ENCODE data around the gene MLX.
A peak's percentile ranks its signal among the peaks of the same experiment; 100 is the strongest.
"Not testable (repeated sequence)": the region's sequence is repeated elsewhere in the genome, so short reads cannot be mapped to it uniquely, and the experiment has no call there.

MLX gene

DNA sequence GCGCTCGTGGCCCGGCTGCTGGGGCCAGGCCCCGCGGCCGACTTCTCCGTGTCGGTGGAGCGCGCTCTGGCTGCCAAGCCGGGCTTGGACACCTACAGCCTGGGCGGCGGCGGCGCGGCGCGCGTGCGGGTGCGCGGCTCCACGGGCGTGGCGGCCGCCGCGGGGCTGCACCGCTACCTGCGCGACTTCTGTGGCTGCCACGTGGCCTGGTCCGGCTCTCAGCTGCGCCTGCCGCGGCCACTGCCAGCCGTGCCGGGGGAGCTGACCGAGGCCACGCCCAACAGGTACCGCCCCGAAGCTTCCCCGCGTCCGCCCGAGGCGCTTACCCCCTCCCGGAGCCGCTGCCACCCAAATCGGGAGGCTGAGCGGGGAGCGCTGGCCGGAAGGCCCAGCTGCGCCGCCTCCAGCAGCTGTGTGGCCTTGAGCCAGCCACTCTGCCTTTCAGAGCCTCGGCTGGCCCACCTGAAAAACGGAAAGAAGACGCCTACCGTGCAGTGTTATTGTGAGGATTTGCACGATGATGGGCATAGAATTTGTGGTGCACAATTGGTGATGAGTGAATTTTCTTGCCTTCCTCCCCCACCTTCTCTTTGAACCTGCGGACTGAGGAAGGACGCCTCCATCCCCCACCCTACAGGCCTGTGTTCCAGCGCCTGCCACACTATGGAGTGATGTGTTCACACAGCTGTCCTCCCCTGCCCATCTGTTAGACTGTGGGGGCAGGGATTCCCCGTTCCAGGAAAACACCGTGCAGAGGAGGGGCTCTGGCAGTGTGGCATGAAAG, 30.3 kb upstream of the MLX start:
- peak; percentile 76 for DNase-seq

DNA sequence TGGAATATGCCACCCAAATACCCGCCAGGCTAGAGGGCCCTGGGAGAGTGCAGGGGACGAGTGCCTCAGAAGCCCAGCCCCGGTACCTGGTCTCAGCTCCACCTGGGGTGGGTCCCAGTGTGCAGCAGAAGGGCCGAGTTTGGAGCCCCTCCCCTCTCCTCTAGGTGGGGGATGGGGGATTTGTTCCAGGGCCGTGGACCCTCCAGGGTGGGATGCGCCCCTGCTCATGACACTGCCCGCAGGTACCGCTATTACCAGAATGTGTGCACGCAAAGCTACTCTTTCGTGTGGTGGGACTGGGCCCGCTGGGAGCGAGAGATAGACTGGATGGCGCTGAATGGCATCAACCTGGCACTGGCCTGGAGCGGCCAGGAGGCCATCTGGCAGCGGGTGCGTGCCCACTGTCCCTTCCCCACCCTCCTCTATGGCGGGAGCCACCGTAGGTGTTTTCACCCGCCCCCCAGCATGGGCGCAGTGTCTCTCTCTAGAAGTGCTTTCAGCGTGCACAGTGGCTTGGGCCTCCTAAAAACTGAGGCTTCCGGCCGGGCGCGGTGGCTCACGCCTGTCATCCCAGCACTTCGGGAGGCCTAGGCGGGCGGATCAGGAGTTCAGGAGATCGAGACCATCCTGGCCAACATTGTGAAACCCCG, 29.6 kb upstream of the MLX start:
- DNase-seq: no peak

DNA sequence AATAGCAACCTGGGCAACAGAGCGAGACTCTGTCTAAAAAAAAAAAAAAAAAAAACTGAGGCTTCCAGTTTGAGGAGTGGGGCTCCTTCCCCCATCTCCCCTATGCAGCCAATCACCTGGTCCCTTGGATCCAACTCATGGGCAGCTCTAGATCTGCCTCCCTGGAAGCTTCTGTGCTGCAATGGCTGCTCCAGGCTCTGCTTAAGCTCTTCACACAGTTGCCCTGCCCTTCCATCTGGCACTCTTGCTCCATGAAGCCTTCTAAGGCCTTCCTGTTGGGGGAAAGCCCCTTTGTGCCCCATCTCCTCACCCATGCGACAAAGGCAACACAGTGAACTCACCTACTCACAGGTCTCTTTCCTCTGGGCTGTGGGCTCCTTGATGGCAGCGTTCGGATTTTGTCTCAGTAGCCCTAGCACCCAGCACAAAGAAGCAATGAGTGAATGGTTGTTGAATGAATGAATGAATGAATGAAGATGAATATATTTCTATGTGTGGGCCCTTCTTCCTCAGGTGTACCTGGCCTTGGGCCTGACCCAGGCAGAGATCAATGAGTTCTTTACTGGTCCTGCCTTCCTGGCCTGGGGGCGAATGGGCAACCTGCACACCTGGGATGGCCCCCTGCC, 29.0 kb upstream of the MLX start:
- no peak for DNase-seq

DNA sequence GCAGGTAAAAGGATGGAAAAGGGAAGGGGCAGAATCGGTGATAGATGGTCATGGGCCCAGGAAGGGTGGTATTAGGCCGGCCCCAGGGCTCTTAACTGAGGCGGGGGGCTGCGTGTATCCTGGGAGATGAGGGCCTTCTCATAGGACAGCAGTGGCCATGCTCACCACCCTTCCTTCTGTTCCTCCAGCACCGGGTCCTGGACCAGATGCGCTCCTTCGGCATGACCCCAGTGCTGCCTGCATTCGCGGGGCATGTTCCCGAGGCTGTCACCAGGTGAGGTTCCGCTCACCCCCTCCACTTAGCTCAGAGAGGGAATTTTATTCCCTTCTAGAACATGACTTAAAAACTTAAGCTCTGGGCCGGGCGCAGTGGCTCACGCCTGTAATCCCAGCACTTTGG, 28.4 kb upstream of the MLX start:
- no peak for DNase-seq

DNA sequence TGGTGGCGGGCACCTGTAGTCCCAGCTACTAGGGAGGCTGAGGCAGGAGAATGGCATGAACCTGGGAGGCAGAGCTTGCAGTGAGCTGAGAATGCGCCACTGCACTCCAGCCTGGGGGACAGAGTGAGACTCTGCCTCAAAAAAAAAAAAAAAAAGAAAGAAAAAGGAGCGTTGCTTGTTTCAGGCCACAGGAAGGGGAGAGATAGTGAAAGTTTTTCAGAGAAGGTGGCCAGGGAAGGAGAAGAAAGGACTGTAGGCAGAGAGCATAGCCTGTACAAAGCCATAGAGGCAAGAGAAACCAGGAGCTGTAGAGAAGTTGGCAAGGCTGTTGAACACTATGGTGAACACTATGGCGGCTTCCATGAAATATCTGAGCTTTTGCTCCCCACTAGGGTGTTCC, 26.3 kb upstream of the MLX start:
- DNase-seq: not testable (repeated sequence)

DNA sequence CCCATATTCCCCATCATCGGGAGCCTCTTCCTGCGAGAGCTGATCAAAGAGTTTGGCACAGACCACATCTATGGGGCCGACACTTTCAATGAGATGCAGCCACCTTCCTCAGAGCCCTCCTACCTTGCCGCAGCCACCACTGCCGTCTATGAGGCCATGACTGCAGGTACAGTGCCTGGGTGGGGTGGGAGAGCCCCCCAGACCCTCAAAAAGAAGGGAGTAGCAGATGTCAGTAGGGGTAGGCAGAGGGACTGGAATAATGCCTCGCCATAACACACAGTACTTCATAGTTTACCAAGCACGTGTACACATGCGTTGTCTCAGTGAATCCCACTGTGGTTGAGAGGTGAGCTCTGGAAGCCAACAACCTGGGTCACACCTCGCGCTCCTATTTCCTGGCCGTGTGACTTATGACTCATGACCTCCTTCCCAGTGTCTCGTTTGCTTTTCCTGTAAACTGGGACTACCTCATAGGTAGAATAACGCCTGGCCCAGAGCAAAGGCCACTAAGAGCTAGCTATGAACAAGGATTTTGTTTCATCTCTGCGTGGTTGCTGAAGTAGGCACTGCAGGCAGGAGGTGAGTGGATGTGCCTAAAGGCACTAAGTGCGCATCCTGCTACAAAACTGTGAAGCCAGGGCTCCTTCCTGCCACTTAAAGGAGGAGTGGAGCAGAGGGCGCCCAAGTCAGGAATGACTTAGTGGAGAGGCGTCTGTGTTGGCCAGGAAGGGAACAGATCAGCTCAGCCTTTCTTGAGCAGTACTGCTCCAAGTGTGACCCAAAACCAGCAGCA, 25.7 kb upstream of the MLX start:
- DNase-seq: no peak

DNA sequence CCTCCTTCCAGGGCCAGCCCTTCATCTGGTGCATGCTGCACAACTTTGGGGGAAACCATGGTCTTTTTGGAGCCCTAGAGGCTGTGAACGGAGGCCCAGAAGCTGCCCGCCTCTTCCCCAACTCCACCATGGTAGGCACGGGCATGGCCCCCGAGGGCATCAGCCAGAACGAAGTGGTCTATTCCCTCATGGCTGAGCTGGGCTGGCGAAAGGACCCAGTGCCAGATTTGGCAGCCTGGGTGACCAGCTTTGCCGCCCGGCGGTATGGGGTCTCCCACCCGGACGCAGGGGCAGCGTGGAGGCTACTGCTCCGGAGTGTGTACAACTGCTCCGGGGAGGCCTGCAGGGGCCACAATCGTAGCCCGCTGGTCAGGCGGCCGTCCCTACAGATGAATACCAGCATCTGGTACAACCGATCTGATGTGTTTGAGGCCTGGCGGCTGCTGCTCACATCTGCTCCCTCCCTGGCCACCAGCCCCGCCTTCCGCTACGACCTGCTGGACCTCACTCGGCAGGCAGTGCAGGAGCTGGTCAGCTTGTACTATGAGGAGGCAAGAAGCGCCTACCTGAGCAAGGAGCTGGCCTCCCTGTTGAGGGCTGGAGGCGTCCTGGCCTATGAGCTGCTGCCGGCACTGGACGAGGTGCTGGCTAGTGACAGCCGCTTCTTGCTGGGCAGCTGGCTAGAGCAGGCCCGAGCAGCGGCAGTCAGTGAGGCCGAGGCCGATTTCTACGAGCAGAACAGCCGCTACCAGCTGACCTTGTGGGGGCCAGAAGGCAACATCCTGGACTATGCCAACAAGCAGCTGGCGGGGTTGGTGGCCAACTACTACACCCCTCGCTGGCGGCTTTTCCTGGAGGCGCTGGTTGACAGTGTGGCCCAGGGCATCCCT, 23.5 kb upstream of the MLX start:
- no peak for DNase-seq

DNA sequence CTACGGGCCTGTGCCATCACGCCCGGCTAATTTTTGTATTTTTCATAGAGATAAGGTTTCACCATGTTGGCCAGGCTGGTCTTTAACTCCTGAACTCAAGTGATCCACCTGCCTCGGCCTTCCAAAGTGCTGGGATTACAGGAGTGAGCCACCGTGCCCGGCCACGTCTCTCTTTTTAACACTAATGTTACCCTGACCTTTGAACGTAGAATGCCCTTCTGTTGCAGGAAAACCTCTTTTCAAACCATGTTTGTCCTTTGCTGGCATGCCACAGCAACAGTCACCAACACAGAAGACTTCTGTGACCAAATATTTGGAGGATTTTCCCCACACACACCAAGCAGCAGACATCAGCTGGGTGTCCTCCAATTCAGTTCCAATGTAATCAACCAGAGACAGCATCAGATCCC, 22.0 kb upstream of the MLX start:
- DNase-seq: no peak

DNA sequence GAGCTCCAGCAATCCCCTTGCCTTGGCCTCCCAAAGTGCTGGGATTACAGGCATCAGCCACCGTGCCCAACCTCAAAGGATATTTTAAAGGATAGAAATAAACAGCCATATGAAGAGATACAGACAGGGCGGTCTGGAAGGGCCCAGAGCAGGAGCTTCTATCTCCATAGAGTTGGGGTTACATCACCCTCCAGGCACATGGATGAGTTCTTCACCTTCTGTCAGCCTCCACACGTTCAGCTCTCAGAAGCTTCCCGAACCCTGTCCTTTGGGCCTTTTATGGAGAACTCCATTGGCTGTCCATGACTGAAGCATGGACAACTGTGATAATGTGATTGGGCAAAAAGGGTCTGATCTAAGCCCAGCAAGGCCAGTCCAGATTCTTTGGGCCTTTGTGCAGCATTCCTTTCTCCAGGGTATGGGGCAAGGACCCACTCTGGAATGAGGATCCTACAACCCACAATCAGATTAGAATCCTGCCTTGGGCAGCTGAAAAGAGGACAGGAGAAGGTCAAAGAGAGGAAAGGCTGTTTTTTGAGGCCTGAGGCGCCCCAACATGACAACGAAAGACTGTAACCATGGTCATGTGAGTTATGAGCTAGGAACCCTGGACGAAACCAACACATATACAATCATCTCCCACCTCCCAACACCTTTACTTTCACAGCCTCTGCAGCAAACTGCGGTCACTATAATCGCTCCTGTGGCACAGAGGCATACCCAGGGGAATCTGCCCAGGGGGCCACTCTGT, 21.0 kb upstream of the MLX start:
- not testable (repeated sequence) for DNase-seq

DNA sequence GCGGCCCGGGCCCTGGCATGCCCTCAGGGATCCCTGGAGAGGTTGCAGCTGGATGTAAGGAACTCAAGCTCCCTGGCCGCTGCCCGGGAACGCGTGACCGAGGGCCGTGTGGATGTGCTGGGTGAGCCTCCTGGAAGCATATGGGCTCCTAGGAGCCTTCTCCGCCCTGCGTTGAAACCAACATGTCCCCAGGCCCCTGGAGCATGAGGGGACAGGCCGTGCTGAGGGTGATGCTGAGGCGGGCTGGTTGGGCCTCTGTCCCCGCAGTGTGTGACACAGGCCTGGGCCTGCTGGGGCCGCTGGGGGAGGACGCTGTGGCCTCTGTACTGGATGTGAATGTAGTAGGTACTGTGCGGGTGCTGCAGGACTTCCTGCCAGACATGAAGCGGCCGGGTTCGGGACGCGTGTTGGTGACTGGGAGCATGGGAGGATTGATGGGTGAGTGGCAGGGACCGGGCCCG, 19.9 kb upstream of the MLX start:
- no peak for DNase-seq

DNA sequence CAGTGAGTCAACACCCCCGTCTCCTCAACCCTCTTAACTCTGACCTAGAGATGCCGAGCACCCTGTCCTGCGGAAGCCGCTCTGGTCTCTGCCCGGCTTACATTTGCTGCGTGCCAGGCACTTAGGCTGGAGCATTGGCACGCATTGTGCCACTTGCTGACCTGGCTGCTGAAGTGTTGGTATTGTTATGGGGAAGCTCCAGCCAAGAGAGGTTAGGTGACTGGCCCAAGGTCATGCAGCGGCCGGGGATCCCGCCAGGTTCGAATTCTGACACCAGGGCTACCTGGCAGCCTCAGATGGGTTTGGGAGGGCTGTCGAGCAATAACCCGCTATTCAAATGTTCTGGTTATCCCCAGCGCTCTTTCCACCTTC, 19.2 kb upstream of the MLX start:
- no peak for DNase-seq

DNA sequence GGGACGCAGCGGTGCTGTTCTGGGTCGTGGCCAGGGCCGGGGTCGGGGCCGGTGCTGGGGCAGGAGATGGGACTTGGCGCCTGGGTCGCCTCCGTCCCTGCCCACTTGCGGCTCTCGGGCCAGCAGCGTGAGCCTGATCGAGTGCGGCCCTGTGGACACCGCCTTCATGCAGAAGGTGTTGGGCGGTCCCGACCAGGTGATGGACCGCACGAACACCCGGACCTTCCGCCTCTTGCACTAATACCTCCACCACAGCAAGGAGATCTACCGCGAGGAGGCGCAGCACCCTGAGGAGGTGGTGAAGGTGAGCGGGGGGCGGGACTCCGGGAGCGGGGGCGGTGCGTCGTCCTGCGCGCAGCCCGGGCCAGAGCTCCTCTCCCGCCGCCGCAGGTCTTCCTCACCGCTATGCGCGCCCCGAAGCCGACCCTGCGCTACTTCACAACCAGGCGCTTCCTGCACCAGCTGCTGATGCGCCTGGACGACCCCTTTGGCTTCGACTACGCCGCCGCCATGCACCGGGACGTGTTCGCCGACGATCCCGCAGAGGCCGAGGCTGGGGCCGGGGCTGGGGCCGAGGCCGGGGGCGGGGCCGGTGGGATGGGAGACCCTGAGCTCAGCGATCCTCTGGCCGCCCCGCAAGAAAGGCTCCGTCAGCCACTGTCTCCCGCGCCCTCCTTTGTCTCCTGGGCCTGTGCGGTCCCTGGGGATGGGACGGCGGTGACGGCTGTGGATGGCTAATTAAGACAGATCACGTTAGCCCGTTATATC, 18.6 kb upstream of the MLX start:
- DNase-seq: peak; percentile 84

DNA sequence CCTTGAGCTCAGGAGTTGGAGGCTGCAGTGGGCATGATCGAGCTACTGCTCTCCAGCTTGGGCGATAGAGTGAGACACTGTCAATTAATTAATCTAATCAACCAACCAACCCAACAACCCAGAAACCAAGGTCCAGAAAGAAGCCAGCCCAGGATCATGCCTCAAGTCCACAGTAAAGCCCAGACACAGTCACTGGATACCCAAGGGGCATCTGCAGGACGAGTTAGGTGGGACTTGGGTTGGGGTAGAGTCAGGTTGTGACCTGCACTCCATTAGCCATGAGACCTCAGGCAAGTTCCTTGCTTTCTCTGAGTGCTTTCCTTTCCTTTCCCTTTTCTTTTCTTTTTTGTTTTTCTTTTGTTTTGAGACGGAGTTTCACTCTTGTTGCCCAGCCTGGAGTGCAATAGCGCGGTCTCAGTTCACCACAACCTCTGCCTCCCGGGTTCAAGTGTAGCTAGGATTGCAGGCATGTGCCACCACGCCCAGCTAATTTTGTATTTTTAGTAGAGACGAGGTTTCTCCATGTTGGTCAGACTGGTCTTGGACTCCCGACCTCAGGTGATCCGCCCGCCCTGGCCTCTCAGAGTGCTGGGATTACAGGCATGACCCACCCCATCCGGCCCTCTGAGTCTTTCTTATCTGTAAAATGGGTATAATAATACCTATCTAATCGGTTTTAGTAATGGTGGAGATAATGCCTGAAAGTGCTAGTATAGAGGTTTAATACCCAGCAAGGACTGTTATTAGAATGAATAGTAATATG, 17.7 kb upstream of the MLX start:
- no peak for DNase-seq

DNA sequence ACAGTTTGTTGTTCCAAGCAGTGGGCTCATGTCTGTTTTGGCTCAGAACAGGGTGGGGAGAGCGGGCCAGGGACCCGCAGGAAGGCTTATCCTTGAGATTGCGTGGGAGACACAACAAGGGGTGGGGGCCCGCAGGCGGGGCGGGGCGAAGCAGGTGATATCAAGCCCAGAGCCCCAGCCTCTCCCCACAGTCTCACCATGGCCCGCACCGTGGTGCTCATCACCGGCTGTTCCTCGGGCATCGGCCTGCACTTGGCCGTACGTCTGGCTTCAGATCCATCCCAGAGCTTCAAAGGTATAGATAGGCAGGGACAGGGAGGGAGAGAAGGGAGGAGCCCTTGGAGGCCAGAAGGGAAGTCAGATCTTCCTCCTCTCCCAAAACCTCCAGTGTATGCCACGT, 14.2 kb upstream of the MLX start, which contains the start of gene HSD17B1:
Gene HSD17B1, plus strand, starts transcription at position 188 of the 400 bp plus-strand sequence. Its CDS starts 11 bp downstream, at position 199.
- DNase-seq: not testable (repeated sequence)

DNA sequence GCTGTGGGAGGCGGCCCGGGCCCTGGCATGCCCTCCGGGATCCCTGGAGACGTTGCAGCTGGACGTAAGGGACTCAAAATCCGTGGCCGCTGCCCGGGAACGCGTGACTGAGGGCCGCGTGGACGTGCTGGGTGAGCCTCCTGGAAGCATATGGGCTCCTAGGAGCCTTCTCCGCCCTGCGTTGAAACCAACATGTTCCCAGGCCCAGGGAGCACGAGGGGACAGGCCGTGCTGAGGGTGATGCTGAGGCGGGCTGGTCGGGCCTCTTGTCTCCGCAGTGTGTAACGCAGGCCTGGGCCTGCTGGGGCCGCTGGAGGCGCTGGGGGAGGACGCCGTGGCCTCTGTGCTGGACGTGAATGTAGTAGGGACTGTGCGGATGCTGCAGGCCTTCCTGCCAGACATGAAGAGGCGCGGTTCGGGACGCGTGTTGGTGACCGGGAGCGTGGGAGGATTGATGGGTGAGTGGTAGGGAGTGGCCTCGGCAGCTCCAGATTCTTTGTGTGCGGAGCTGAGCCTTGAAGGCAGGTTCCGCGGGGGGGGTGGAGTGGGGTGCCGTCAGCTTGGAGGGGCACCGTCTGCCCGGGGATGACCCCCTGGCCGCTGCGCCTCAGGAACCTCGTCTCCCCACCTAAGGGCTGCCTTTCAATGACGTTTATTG, 13.6 kb upstream of the MLX start:
- DNase-seq: no peak

DNA sequence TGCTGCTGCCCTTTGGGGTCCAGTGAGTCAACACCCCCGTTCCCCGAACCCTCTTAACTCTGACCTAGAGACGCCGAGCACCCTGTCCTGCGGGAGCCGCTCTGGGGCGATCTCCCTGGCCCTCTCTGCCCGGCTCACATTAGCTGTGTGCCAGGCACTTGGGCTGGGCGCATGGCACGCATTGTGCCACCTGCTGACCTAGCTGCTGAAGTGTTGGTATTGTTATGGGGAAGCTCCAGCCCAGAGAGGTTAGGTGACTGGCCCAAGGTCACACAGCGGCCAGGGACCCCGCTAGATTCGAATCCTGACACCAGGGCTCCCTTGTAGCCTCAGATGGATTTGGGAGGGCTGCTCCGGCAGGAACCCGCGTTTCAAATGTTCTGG, 13.0 kb upstream of the MLX start:
- no peak for DNase-seq

DNA sequence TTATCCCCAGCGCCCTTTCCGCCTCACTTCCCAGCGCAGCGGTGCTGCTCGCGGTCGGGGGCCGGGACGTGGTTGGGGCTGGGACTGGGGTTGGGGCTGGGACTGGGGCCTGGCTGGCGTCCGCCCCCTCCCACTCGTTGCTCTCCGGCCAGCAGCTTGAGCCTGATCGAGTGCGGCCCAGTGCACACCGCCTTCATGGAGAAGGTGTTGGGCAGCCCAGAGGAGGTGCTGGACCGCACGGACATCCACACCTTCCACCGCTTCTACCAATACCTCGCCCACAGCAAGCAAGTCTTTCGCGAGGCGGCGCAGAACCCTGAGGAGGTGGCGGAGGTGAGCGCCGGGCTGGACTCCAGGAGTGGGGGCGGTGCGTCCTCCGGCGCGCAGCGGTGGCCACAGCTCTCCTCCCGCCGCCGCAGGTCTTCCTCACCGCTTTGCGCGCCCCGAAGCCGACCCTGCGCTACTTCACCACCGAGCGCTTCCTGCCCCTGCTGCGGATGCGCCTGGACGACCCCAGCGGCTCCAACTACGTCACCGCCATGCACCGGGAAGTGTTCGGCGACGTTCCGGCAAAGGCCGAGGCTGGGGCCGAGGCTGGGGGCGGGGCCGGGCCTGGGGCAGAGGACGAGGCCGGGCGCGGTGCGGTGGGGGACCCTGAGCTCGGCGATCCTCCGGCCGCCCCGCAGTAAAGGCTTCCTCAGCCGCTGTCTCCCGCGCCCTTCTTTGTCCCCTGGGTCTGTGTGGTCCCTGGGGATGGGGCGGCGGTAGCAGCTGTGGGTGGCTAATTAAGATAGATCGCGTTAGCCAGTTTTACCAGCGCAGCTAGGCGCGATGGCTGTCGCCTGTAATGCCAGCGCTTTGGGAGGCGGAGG, 12.4 kb upstream of the MLX start:
- DNase-seq: peak; percentile 71

DNA sequence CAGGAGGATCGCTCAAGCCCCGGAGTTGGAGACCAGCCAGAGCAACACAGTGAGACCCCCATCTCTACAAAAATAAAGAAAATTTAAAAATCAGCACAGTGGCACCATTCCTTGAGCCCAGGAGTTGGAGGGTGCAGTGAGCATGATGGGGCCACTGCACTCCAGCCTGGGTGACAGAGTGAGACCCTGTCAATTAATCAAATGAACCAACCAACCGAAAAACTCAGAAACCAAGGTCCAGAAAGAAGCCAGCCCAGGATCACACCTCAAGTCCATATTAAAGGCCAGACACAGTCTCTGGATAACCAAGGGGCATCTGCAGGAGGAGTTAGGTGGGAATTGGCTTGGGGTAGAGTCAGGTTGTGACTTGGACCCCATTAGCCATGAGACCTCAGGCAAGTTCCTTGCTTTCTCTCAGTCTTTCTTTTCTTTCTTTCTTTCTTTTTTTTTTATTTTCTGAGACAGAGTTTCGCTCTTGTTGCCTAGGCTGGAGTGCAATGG, 11.7 kb upstream of the MLX start:
- DNase-seq: no peak
